HEK293T (cell line): ENCODE measurements around the gene LTBP2.

Source experiments
- ARNT ChIP-seq: fragments of 450-650 bp; IDR thresholded peaks from 2 replicates; pipeline ENCODE4 v1.6.1; 2017; ENCODE audit warnings: mild to moderate bottlenecking
- BHLHE40 ChIP-seq: fragments of 450-650 bp; IDR thresholded peaks from 2 replicates; pipeline ENCODE4 v1.6.1; 2016; ENCODE audit warnings: mild to moderate bottlenecking, moderate library complexity, borderline replicate concordance
- CTBP1 ChIP-seq: fragments of 450-650 bp; IDR thresholded peaks from 2 replicates; pipeline ENCODE4 v1.6.1; 2016; ENCODE audit warnings: borderline replicate concordance
- ELF4 ChIP-seq: fragments of 450-650 bp; IDR thresholded peaks from 2 replicates; pipeline ENCODE4 v1.6.1; 2017; ENCODE audit warnings: antibody characterized with exemption
- FOXK2 ChIP-seq: fragments of 450-650 bp; IDR thresholded peaks from 2 replicates; pipeline ENCODE4 v1.6.1; 2016; ENCODE audit warnings: mild to moderate bottlenecking
- FOXM1 ChIP-seq: fragments of 450-650 bp; IDR thresholded peaks from 2 replicates; pipeline ENCODE4 v1.6.1; 2017; ENCODE audit warnings: mild to moderate bottlenecking, borderline replicate concordance
- LEF1 ChIP-seq: fragments of 450-650 bp; IDR thresholded peaks from 2 replicates; pipeline ENCODE4 v1.6.1; 2017; ENCODE audit warnings: mild to moderate bottlenecking, borderline replicate concordance
- NFRKB ChIP-seq: fragments of 450-650 bp; IDR thresholded peaks from 2 replicates; pipeline ENCODE4 v1.6.1; 2016; ENCODE audit warnings: mild to moderate bottlenecking, moderate library complexity
- PKNOX1 ChIP-seq: fragments of 450-650 bp; IDR thresholded peaks from 2 replicates; pipeline ENCODE4 v1.6.1; 2016
- SP1 ChIP-seq: fragments of 450-650 bp; IDR thresholded peaks from 2 replicates; pipeline ENCODE4 v1.6.1; 2017
- SUZ12 ChIP-seq: fragments of 450-650 bp; IDR thresholded peaks from 2 replicates; pipeline ENCODE4 v1.6.1; 2016; ENCODE audit warnings: mild to moderate bottlenecking
- TARDBP ChIP-seq: fragments of 450-650 bp; IDR thresholded peaks from 2 replicates; pipeline ENCODE4 v1.6.1; 2016
- ZNF384 ChIP-seq: fragments of 450-650 bp; IDR thresholded peaks from 2 replicates; pipeline ENCODE4 v1.6.1; 2016

GRCh38 chr14:74605531-74606223, 6.4 kb downstream of the LTBP2 start:
- TF ChIP-seq PKNOX1 = no peak
- TF ChIP-seq FOXK2 = no peak
- no peak for TF ChIP-seq BHLHE40
- no peak for TF ChIP-seq ZNF384
- TF ChIP-seq SUZ12 = no peak
- TF ChIP-seq TARDBP = no peak
- TF ChIP-seq FOXM1 = no peak
- no peak for TF ChIP-seq SP1
- no peak for TF ChIP-seq CTBP1
- TF ChIP-seq NFRKB = no peak
- no peak for TF ChIP-seq ELF4
- TF ChIP-seq LEF1 = no peak
- no peak for TF ChIP-seq ARNT
